ENCODE measurements around the gene HEBP2.
"Not testable (repeated sequence)": the region's sequence is repeated elsewhere in the genome, so short reads cannot be mapped to it uniquely, and the experiment has no call there.

Gene HEBP2, protein sequence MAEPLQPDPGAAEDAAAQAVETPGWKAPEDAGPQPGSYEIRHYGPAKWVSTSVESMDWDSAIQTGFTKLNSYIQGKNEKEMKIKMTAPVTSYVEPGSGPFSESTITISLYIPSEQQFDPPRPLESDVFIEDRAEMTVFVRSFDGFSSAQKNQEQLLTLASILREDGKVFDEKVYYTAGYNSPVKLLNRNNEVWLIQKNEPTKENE

DNA sequence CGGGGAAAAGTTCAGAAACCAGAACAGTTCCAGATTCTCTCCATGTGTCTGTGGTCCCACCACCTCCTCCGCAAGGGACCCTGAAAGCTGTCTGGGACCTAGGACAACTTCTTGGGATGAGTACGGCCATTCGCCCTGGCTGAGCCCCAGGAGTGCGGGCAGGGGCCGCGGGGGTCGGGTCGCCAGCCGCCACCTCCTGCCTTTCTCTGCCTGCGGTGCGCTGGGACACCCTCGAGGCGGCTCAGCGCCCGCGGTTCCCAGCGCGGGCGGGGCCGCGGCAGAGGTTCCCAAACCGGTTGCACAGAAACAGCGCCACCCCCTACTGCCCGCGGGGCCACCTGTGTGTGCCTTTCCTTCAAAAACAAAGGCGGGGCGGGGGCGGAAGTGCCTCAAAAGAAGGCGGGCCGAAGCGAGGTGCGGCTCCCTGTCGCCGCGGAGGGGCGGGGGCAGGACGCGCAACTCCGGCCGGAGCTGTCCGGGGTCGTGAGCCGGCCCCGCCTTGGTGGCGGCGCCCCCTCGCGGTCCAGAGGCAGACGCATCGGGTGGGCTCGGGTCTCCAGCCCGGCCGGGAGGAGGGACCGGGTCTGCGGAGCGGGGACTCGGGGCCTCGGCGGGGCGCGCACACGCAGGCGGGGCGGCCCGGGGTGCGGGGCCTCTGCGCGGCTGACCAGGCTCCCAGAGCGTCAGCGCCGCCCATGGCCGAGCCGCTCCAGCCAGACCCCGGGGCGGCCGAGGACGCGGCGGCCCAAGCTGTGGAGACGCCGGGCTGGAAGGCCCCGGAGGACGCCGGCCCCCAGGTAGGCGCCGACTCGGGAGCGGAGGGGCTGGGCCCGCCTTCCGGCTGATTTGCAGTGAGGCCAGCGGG lies at the start of gene HEBP2:
TSS of gene HEBP2 (plus strand) at position 423 of the 865 bp plus-strand sequence. CDS start at position 696, 273 bp downstream.
- peak in 1 of 2 experiments; percentile 26 for DNase-seq (ENCODE audit: low read depth in 2 of 2)

DNA sequence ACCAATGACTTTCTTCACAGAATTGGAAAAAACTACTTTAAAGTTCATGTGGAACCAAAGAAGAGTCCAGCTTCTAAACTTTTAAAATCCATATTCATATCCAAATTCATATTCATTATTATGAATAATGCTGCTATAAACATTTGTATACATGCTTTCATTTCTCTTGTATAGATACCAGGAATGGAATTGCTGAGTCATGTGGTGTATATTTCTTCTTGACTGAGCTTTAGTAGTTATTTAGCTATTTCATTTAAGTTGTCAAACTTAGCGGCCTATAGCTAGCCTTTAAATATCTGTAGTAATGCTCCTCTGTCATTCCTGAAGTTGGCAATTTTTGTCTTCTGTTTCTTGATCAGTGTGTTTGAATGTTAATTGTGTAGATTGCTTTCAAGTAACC lies 46.1 kb upstream of the HEBP2 start:
- DNase-seq (ENCODE audit: low read depth in 2 of 2): no peak

DNA sequence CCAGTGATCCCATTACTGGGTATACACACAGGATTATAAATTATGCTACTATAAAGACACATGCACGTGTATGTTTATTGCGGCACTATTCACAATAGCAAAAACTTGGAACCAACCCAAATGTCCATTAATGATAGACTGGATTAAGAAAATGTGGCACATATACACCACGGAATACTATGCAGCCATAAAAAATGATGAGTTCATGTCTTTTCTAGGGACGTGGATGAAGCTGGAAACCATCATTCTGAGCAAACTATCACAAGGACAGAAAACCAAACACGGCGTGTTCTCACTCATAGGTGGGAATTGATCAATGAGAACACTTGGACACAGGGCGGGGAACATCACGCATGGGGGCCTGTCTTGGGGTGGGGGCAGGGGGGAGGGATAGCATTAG lies 35.3 kb upstream of the HEBP2 start:
- not testable (repeated sequence) for DNase-seq (ENCODE audit: low read depth in 2 of 2)

DNA sequence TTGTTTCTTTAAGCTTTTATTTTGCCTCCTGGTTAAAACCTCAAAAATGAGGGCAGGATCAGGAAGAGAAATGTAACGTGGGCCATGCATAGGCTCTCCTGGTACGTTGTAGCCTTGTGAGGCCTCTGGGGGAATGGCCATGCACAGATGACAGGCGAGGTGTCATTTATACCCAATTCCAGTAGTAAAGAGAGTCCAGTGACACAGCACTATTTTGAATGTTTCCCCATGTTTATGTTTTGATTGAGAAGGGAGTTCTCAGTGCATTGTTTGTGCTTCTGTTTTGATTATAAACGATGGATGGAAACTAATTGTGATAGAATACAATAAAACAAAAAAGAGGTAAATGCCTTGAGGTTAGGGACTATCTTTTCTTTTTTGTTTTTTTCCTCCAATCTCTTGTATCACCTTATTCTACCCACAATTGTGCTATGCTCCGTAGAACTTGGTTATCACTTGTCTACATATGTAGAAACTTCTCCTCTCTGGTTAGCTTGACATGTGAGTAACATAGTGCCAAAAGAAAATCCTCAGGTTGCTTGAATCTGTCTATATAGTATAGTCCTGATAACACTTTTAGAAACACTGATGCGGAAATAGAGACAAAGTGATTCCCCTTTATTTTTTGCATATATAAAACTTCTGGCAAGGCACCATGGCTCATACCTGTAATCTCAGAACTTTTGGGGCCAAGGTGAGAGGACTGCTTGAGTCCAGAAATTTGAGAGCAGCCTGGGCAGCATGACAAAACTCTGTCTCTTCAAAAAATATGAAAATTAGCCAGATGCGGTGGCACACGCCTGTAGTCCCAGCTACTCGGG lies 33.2 kb upstream of the HEBP2 start:
- no peak for DNase-seq (ENCODE audit: low read depth in 2 of 2)

DNA sequence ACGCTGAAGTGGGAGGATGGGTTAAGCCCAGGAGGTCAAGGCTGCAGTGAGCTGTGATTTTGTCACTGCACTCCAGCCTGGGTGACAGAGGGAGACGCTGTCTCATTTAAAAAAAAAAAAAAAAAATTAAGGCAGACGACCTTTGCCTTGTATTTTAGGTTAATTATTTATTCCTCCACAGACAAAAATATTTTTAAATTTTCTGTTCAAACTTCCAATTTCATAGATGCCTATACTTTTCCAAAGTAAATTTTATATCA lies 32.6 kb upstream of the HEBP2 start:
- no peak for DNase-seq (ENCODE audit: low read depth in 2 of 2)

DNA sequence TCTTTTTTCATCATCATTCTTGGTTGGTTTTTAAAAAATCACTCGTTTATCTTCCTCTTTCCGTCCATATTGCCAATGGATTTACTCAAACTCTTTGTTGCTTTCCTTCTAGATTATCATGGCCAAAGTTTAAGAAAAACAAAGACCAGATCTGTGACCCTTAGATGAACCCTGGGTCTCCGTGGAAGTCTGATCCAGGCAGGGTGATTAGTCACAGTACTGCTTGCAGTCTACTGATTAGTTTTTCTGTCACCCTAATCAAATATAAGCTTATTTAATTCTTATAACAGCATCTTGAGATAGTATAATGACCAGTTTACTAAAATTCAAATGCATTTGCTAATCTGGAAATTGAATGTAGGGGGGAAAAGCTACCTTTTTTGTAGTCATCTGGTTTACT lies 32.3 kb upstream of the HEBP2 start:
- no peak for DNase-seq (ENCODE audit: low read depth in 2 of 2)

DNA sequence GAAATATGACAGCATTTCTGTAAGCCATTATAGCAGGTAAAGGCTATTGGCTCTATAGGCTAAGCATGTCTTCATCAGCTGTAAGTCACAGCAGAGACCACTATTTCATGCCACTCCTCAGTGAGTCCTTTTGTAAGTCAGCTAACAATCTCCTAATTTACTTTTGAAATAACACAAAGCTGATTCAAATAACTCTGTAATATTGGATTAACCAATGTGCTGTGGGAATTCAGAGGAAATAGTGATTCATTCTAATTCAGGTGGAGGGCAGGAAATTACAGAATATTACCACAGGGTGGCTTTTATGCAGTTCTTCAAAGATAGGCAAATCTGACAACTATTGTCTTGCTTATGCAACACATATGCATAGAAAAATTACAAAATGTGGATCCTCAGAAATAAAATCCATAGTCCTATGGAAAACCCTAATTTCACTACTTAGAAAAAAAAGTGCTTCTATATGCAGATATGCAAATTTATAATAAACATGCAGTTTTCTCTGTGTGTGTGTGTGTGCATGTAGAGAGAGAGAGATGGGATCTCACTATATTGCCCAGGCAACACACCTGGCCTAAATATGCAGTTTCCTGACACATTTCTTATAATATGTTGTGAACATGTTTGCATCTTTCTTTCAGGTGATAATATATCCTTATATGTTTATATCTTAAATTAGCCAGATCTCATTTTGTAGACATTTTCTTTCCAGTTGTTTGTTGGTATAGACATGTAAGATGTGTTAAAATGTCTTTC lies 31.1 kb upstream of the HEBP2 start:
- no peak for DNase-seq (ENCODE audit: low read depth in 2 of 2)

DNA sequence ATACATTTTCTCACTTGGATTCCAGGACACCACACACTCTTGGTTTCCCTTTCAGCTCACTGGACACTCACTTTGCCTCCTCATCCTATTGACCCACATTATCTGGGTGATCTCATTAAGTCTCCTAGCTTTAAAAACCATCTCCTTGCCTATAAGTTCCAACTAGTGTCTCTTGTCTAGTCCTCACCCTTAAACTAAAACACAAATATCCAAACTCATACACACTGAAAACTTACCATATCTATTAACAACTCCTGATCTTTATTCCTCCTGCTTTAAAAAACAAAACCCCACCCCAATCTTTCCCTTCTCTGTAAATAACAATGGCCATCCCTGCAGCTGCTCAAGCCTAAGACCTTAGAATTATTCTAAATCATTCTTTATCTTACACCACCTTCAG lies 29.8 kb upstream of the HEBP2 start:
- no peak for DNase-seq (ENCODE audit: low read depth in 2 of 2)

DNA sequence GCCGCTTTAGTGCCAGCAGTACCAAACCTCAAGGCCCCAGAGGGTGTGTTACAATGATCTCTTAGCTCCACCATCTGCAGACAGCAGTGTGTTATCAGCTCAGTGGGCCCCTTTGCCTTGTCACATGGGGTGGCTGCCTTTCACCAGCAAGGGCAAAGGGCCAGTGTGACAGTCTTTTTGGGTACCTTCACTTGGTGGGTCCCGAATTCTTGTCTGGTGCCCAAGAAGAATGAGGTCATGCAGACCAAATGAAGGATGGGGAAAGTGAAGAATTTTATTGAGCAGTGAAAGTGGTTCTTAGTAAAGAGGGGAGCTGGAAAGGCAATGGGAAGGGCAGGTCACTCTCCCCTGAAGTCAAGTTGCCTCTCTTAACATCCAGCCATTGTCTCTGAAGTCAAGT lies 29.2 kb upstream of the HEBP2 start:
- DNase-seq (ENCODE audit: low read depth in 2 of 2): no peak

DNA sequence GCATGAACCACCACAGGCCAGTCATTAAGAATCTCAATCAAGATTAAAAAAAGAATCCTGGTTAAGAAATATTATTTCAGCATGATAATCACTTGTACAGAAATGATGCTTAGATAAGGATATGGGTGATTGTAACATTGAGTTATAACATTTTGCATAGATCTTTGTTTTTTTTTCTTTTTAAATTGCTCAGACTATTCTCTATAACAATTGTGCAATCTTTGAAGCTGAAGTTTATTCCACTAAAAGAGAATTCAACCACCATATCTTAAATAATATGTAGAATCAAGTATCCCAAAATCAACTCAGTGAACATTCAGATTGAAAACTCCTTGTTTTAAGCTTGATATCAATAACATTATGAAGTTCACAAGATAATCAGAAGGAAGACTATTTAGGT lies 27.0 kb upstream of the HEBP2 start:
- DNase-seq (ENCODE audit: low read depth in 2 of 2): no peak

DNA sequence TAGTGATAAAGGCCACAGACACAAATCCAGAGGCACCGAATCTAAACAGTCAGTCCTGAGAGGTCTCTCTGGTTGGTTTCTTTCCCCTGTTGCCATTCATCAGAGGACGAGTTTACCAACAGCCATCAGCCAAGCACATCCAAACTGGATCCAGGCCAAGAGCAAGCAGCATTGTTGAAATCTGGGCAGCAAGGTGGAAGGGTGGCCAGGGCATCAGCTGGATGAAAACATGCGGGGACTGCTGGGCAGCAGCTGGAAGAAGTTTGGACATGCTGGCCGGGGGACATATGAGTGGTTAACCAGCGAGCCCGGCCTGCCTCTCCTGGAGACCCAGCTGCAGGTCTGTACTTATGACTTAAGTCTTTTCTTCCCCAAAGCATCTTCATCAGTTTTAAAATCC lies 26.2 kb upstream of the HEBP2 start, which contains the start of gene SMIM28:
TSS of gene SMIM28 (plus strand) at position 62 of the 400 bp plus-strand sequence. CDS start at position 230, 168 bp downstream.
- DNase-seq (ENCODE audit: low read depth in 2 of 2): no peak

DNA sequence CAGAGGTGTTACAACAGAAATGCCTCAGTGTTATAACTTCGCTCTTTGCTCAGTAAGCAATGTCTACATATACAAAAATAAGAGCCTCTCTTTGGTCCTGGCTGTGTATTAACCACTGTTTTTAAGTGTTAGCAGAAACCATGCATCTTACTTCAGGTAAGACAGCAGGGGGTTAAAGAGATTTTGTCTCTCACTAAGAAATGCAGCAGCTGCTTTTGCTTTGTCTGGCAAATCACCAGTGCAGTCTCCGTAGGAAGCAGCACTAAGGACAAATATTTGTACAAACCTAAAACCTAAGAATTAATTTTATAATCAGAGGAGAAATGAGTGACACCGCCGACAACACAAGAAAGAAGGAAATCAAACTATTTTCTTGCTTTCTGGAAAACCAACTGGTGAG lies 25.6 kb upstream of the HEBP2 start:
- no peak for DNase-seq (ENCODE audit: low read depth in 2 of 2)

DNA sequence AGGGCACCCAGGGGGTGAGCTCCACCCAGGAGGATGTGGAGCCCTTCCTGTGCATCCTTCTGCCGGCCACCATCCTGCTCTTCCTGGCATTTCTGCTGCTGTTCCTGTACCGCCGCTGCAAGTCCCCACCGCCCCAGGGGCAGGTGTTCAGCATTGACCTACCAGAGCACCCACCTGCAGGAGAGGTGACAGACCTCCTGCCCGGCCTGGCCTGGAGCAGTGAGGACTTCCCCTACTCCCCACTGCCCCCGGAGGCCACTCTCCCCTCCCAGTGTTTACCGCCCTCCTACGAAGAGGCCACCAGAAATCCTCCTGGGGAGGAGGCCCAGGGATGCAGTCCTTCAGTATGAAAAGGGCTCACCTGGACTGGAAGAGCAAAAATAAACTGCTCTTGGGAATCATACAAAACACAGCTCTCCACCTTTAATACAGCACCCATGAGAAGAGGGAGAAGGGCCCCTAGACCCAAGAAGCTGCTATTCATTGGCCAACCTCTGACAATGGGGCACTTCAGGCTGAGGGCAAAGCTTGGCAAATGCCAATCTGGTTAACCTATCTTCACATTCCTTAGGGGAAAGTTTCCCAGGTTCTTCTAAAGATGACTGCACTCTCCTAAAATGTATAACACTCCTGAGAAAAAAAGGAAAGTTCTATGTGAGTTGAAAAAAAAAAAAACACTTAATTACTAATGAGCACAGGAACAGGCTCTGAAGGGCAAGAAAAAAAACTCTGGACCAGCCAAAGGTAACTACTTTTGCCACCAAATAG lies 21.3 kb upstream of the HEBP2 start:
- DNase-seq (ENCODE audit: low read depth in 2 of 2): no peak

DNA sequence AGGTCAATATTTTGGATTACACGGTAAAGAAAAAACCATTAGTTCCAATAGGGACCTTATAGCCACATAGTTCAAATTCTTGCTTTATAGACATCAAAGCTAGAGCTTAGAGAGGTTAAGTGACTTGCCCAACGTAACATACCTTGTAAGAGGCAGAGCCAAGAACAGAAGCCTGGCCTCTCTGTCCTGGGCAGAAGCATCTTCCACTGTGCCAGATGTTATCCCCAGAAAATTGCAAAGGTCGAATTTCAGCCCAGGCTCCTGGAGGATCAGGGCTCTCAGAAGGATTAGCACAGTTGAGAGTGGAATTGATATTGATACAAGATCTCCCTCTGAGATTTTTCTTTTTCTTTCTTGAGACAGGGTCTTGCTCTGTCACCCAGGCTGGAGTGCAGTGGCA lies 20.2 kb upstream of the HEBP2 start:
- no peak for DNase-seq (ENCODE audit: low read depth in 2 of 2)

DNA sequence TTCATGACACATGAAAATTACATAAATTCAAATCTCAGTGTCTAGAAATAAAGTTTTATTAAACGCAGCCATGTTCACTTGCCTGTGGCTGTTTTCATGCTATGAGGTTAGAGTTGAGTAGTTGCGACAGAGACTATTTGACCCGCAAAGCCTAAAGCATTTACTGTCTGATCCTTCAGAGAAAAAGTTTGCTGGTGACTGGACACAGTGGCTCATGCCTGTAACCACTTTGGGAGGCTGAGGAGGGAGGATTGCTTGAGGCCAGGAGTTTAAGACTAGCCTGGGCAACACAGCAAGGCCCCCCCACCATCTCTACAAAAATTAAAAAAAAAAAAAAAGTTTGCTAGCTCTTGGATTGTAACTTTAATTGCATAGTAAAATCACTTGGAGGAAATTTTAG lies 17.1 kb upstream of the HEBP2 start:
- no peak for DNase-seq (ENCODE audit: low read depth in 2 of 2)

DNA sequence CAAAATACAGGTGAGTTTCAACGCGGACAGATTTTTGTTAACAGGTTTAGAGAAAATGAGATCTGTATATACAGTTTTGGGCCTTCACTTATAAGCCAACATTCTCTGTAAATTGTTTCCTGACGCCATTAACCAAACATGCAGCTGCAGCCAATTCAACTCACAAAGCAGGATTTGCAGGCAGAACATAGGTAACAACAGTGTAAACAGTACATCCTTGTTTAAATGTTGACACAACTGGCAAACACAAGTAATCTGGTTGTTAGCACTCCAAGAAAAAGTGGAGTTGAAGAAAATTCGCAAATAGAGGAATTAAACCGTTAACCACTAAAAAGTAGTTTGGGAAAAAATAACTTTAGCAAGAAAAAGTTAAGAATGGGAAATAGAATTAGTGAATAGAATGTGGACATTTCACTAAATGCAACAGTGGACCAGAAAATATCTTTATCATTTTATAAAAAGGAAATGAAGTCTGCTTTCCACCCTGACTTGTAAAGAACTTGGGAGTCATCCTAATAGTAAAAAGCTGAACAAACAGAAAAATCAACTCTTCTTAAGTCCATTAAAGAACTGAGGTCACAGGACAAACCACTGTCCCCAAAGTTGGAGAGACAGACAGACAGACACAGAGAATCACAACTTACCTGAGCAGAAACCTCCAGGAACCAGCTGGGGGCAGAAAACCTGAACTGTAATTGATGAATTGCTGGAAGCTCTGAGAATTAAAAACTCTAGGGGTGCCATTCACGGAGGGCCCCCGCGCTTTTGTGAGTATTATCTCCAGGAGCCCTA lies 16.2 kb upstream of the HEBP2 start:
- DNase-seq (ENCODE audit: low read depth in 2 of 2): no peak

DNA sequence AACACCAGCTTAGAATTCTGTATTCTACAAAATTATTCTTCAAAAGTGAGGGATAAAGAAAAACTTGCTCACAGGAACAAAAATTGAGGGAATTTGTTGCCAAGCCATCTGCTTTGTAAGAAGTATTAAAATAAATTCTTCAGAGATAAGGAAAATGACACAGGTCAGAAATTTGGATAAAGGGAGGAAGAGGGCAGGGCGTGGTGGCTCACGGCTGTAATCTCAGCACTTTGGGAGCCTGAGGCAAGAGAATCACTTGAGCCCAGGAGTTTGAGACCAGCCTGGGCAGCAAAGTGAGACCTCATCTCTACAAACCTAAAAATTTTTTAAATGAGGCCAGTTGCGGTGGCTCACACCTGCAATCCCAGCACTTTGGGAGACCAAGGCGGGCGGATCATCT lies 14.5 kb upstream of the HEBP2 start:
- DNase-seq (ENCODE audit: low read depth in 2 of 2): no peak

DNA sequence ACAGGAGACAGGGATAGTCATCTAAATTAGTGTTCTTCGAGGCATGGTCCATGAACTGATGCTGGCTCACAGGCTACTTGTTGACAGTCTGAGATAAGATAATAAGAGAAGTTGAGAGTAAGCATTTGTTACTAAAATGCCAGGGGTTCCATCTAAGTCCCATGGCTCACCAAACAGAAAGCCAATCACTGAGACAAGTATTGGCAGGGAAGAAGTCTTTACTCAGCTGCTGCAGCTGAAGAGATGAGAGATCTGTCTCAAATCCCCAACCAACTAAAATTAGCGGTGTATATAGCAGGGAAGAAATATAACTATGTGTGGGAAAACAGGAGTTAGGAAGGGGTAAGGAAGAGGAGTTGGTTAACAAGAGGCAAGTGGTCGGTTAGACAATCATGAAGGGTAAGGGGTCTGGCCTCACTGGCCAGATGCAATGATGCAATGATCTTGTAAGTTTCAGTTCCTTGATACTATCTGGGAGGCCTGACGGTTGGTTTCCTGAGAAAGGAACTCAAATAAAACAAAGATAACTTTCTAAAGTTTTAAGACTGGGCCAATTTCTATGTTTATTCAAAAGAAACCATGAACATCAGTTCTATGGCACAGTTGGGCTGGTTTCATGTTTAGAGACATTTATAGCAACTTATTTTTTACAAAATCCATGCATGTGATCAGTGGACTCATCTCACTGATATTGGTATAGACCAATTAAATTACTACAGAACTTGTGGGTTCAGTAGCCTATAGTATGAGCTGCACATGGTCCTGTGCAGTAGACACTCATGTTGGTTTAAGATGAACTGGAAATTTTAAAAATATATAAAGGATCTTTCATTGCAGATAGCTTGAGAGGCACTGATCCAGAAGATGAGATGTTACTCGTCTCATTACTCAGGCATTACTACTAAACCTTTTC lies 9.9 kb upstream of the HEBP2 start:
- no peak for DNase-seq (ENCODE audit: low read depth in 2 of 2)

DNA sequence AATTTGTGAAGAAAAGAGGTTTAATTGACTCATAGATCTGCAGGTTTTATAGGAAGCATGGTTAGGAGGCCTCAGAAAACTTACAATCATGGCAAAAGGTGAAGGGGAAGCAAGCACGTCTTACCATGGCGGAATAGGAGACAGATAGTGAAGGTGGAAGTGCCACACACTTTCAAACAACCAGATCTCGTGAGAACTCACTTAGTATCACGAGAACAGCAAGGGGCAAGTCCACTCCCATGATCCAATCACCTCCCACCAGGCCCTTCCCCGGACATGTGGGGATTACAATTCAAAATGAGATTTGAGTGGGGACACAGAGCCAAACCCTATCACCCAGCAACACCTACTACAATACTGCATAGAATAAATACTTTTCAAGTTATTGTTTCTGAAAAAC lies 7.3 kb upstream of the HEBP2 start:
- no peak for DNase-seq (ENCODE audit: low read depth in 2 of 2)

Measured in fibroblast of skin of left quadriceps (primary cell).